HUES48 (cell line): ENCODE data around the gene APBB2.
"Not testable (repeated sequence)": the region's sequence is repeated elsewhere in the genome, so short reads cannot be mapped to it uniquely, and the experiment has no call there.

Source experiments
- H3K27ac ChIP-seq: one replicate; pipeline ENCODE4 v1.7.0; 2013; ENCODE audit warnings: low read depth, low read length, inconsistent platforms
- H3K27me3 ChIP-seq: 2 replicates; pipeline ENCODE4 v1.6.1; 2013; ENCODE audit warnings: mild to moderate bottlenecking, low read length; ENCODE audit not compliant: control insufficient read depth, insufficient read depth
- H3K36me3 ChIP-seq: 2 replicates; pipeline ENCODE4 v1.6.1; 2013; ENCODE audit warnings: low read length; ENCODE audit not compliant: control insufficient read depth, insufficient read depth
- H3K4me1 ChIP-seq: 2 replicates; pipeline ENCODE4 v1.6.1; 2013; ENCODE audit warnings: mild to moderate bottlenecking, low read length; ENCODE audit not compliant: control insufficient read depth, insufficient read depth
- H3K4me3 ChIP-seq: 2 replicates; pipeline ENCODE4 v1.5.1; 2013; ENCODE audit warnings: mild to moderate bottlenecking, low read depth, low read length
- H3K9ac ChIP-seq: 2 replicates; pipeline ENCODE4 v1.6.1; 2013; ENCODE audit warnings: mild to moderate bottlenecking, low read depth, low read length, moderate library complexity
- H3K9me3 ChIP-seq: 2 replicates; pipeline ENCODE4 v1.6.1; 2013; ENCODE audit warnings: low read length; ENCODE audit not compliant: control insufficient read depth, insufficient read depth

The APBB2 gene

DNA sequence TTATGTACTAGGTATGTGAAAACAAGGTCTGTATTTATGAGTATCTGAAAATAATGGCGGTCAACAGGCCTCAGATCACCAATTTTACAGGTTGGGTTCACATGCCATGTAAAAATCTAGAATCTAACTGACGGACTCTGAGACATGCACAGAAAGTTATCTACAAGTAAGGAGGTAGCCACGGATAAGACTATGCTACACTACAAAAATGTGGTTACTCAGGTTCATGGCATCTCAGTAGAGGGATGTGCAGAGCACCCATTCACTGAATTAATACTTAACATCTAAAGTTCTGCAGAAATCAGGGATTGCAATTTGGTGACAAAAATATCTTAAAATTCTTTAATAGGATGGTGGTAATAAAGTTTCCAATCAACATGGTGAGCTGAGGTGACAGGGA is 155.9 kb downstream of the APBB2 start:
- Histone ChIP-seq H3K36me3 (no peaks in the 10 kb centered on the region), H3K27me3 (no peaks in the 10 kb centered on the region), H3K4me3 (no peak overlapping the region), H3K4me1 (no peaks in the 10 kb centered on the region), H3K9ac (no peak overlapping the region), H3K9me3 (no peaks in the 10 kb centered on the region), H3K27ac (no peak overlapping the region)

DNA sequence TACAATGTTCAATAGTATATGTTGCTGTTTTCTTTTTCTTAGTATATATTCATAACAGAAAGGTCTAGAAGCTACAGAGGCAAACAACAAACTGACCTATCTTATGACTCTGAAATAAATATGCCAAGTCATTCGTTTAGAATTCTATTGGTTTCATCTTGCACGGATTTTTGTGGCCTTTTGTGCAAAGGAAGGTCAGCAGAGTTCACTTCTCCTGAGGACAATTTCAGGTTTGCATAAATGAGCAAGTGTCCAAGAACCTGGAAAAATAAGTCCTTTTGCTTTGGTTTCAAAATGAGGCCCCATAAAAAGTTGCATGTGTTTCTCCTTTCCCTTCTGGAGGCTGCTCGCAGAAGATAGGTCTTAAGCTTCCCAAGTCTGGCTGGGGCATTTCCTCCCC is 156.9 kb downstream of the APBB2 start:
- no peak overlapping the region for H3K9ac ChIP-seq
- H3K4me1 ChIP-seq, result no peaks in the 10 kb centered on the region
- no peaks in the 10 kb centered on the region for H3K27me3 ChIP-seq
- no peaks in the 10 kb centered on the region for H3K36me3 ChIP-seq
- no peaks in the 10 kb centered on the region for H3K9me3 ChIP-seq
- no peak overlapping the region for H3K27ac ChIP-seq
- H3K4me3 ChIP-seq, result no peak overlapping the region

DNA sequence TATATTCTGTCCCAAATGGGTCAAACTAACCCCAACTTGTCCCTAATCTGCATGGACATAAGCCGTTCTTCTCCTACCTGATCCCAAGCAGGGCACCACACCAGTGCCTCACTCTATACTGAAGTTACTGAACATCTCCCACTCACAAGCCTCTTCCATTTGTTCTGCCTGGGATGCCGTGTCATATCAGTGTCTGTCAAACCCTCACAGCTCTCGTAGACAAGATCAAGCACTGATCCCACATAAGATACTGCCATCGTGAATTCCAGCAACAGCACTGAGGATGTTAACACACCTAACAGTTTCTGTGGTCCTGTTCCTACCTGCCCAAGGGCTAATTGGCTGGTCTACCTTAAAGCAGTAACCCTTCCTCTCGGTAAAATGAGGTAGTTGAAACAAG is 162.1 kb downstream of the APBB2 start:
- H3K4me1 ChIP-seq, result no peaks in the 10 kb centered on the region
- H3K9ac ChIP-seq, result no peak overlapping the region
- no peak overlapping the region for H3K27ac ChIP-seq
- H3K4me3 ChIP-seq, result no peak overlapping the region
- H3K27me3 ChIP-seq, result no peaks in the 10 kb centered on the region
- no peaks in the 10 kb centered on the region; the same call in 1 of the 2 replicates for H3K9me3 ChIP-seq
- H3K36me3 ChIP-seq, result no peaks in the 10 kb centered on the region

DNA sequence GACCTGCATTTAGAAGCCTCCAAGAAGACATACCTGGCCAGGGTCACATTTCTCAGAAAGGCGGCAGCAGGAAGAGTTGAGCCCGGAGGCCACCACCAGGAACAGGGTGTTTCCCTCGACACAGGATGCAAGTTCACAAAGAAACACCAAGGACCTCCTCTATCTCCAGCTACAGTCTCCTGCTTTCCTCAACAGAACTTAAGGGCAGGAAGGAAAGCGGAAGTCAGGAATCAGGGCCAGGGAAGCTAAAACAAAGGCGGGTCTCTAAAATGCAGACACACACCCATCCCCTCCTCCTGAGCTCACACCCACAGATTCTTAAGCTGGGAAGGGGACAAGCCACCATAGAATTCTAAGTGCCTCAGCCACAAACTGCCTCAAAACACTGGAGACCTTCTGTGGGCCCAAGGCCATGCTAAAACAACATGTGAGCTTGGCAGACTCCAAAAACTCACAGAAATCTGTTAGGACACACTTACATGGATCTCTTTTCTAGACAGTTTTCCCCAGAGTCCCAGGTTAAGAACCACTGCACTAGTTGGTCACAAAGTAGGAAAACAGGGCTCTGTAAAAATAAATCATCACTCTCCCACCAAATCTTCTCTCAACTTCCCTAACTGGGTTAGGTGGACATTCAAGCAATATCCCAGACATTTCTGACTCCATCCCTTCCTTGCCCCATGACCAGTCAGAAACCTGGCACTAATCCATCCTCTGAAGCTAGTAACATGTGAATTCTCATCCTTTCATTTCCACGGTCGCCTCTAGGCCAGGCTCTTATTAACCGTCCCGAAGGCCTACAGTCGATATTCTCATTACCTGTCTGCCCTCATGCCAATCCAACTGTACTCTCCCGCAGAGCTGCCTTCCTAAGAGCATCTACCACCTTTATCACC is 163.2 kb downstream of the APBB2 start:
- no peak overlapping the region for H3K4me3 ChIP-seq
- no peaks in the 10 kb centered on the region for H3K4me1 ChIP-seq
- no peak overlapping the region for H3K9ac ChIP-seq
- no peaks in the 10 kb centered on the region for H3K27me3 ChIP-seq
- no peaks in the 10 kb centered on the region; the same call in 1 of the 2 replicates for H3K9me3 ChIP-seq
- no peak overlapping the region for H3K27ac ChIP-seq
- no peaks in the 10 kb centered on the region for H3K36me3 ChIP-seq

DNA sequence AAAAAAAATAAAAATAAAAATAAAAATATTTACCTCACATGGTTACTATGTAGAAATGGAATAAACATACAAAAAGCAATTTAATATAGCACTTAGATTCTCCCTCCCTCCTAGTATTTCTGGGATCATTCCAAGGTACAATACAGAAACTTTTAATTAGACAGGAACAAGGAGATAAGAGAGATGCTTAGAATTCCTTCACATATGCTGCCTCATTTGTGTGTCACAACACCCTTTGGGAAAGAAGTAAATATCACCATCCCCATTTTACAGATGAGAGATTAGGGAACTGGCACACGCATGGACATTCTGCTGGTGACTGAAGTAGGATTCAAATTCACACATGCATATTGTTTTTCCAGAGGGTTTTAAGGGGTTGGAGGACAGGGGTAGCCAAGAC is 164.2 kb downstream of the APBB2 start:
- no peaks in the 10 kb centered on the region for H3K36me3 ChIP-seq
- no peak overlapping the region for H3K4me3 ChIP-seq
- H3K4me1 ChIP-seq, result no peaks in the 10 kb centered on the region
- no peak overlapping the region for H3K9ac ChIP-seq
- H3K27me3 ChIP-seq, result no peaks in the 10 kb centered on the region
- H3K9me3 ChIP-seq, result no peaks in the 10 kb centered on the region; the same call in 1 of the 2 replicates
- no peak overlapping the region for H3K27ac ChIP-seq

DNA sequence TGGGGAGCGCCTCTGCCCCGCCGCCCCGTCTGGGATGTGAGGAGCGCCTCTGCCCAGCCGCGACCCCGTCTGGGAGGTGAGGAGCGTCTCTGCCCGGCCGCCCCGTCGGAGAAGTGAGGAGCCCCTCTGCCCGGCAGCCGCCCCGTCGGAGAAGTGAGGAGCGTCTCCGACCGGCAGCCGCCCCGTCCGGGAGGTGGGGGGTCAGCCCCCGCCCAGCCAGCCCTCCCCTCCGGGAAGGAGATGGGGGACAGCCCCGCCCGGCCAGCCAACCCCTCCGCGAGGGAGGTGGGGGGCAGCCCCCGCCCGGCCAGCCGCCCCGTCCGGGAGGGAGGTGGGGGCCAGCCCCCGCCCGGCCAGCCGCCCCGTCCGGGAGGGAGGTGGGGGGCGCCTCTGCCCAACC is 165.2 kb downstream of the APBB2 start:
- not testable (repeated sequence) for H3K4me1 ChIP-seq, H3K27ac ChIP-seq, H3K36me3 ChIP-seq, H3K9me3 ChIP-seq, H3K4me3 ChIP-seq, H3K27me3 ChIP-seq, H3K9ac ChIP-seq

DNA sequence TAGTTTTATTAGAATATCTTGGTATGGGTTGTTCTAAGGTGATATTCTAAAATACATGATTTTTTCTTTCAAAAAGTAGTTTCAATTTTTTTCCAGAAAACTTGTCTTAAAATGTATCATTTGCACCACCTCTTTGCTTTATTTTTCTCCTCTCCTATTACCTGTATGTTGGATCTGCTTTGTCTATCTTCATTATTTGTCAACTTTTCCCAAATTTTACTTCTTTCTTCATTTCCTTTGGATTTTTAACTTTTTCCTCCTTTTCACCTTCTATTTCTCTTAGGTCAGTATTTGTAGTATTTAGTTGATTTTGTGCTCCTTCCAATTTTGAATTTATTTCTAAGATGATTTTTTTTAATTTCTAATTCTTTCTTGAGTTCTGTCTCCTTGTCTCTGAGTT is 169.6 kb downstream of the APBB2 start:
- H3K27ac ChIP-seq, result no peak overlapping the region
- no peaks in the 10 kb centered on the region for H3K27me3 ChIP-seq
- peaks cover 5% of the 10 kb centered on the region for H3K4me1 ChIP-seq
- peaks cover 4% of the 10 kb centered on the region; the same call in 1 of the 2 replicates for H3K9me3 ChIP-seq
- no peaks in the 10 kb centered on the region for H3K36me3 ChIP-seq
- H3K4me3 ChIP-seq, result no peak overlapping the region
- no peak overlapping the region for H3K9ac ChIP-seq

DNA sequence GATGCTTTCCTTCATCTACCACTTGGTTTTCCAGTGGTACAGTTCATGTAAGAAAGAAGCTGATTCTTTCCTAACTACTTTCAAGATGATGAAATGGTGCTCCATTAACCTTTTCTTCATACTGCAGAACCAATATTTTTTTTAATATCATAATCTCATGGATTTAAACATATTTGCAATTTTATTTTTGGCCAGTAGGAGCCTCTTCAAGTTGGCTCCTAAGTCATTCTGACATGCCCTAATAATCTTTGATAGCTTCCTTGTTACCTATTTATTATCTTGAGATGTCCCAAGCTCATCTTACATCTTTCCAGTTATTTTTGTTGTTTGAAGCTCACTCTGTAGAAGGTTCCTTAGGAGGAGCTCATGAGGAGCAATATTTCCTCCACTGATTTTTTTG is 170.2 kb downstream of the APBB2 start:
- Histone ChIP-seq H3K27ac (no peak overlapping the region), H3K4me3 (no peak overlapping the region), H3K36me3 (no peaks in the 10 kb centered on the region), H3K9ac (no peak overlapping the region), H3K27me3 (no peaks in the 10 kb centered on the region), H3K9me3 (peaks cover 4% of the 10 kb centered on the region; the same call in 1 of the 2 replicates), H3K4me1 (peaks cover 5% of the 10 kb centered on the region)

DNA sequence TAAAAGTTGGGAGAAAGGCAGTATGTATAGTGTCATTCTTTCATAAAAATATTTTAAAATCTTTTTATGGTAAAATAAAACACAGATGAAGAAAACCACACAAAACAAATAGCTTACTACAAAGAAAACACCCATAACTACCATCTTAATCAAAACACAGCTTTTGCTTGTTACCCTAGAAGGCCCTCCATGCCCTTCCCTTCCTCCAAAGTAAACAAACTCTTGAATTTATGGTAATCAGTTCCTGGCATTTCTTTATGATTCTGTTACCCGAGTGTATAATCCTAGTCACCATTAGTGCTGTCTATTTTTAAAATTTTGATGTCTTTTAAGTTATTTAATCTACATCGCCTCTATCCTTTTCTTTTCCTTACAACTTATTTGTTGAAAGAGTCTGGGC is 170.9 kb downstream of the APBB2 start:
- no peak overlapping the region for H3K9ac ChIP-seq
- peaks cover 4% of the 10 kb centered on the region; the same call in 1 of the 2 replicates for H3K9me3 ChIP-seq
- peaks cover 5% of the 10 kb centered on the region for H3K4me1 ChIP-seq
- no peaks in the 10 kb centered on the region for H3K36me3 ChIP-seq
- no peak overlapping the region for H3K4me3 ChIP-seq
- H3K27me3 ChIP-seq, result no peaks in the 10 kb centered on the region
- no peak overlapping the region for H3K27ac ChIP-seq

DNA sequence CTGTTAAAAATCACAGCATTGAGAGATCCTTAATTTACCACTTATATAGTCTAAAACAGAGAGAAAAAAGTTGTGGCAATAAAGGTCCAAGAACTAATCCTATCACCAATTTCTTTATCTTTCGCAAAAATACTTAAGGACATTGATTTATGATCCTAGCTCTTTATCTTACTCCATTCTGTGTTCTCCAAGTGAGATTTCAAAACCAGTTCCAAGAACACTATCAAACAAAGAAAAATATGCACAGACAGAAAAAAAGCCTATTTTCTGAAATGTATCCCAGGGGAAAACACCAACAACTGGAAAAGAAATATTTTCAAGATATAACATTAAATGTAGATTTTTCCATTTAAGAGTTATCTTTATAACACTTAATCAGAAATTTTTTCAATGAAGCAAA is 172.8 kb downstream of the APBB2 start:
- Histone ChIP-seq H3K4me3 (no peak overlapping the region), H3K9me3 (peaks cover 4% of the 10 kb centered on the region; the same call in 1 of the 2 replicates), H3K36me3 (no peaks in the 10 kb centered on the region), H3K4me1 (peaks cover 5% of the 10 kb centered on the region), H3K27ac (no peak overlapping the region), H3K9ac (no peak overlapping the region), H3K27me3 (no peaks in the 10 kb centered on the region)

DNA sequence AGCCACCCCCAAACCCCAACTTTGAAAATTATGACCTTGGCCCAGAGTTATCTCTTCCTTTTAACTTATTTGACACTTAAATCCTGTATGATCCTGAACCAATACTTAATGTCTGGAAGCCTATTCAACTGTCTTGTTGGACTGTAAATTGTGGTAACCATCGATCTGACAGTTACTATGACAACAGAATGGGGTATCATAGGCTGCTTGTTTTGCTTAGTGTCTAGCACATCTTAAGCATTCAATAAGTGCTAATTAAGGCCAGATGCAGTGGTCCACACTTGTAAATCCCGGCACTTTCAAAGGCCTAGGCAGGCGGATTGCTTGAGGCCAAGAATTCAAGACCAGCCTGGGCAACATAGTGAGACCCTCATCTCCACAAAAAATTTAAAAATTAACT is 175.0 kb downstream of the APBB2 start:
- no peak overlapping the region for H3K9ac ChIP-seq
- H3K27ac ChIP-seq, result no peak overlapping the region
- no peaks in the 10 kb centered on the region for H3K36me3 ChIP-seq
- no peaks in the 10 kb centered on the region for H3K9me3 ChIP-seq
- H3K4me3 ChIP-seq, result no peak overlapping the region
- H3K4me1 ChIP-seq, result peaks cover 5% of the 10 kb centered on the region
- H3K27me3 ChIP-seq, result no peaks in the 10 kb centered on the region
